Mononuclear cell (primary cell): ENCODE measurements around the gene ERMAP. TPM values are rescaled to one million over a fixed set of nuclear protein-coding genes. Genes with fewer than 3 reads are reported as not detected.

Experiments
- H3K27me3 ChIP-seq: 2 replicates; pipeline ENCODE4 v1.6.0; 2011; ENCODE audit warnings: low read length, control low read depth; ENCODE audit not compliant: insufficient read depth
- H3K4me1 ChIP-seq: 2 replicates; pipeline ENCODE4 v1.5.1; 2011; ENCODE audit warnings: mild to moderate bottlenecking, low read length, control low read depth; ENCODE audit not compliant: insufficient read depth
- H3K4me3 ChIP-seq: 2 replicates; pipeline ENCODE4 v1.5.1; 2011; ENCODE audit warnings: mild to moderate bottlenecking, low read length, moderate library complexity
- H3K9me3 ChIP-seq: 2 replicates; pipeline ENCODE4 v1.5.1; 2011; ENCODE audit warnings: low read depth, mild to moderate bottlenecking, control low read depth, low read length
- total RNA-seq: library from RNA; depleted of rRNA; stranded (reverse); fragments of >200 nt; gene quantifications from one replicate; pipeline ENCODE4 v1.2.3, GENCODE V29; 2012

The ERMAP gene, protein sequence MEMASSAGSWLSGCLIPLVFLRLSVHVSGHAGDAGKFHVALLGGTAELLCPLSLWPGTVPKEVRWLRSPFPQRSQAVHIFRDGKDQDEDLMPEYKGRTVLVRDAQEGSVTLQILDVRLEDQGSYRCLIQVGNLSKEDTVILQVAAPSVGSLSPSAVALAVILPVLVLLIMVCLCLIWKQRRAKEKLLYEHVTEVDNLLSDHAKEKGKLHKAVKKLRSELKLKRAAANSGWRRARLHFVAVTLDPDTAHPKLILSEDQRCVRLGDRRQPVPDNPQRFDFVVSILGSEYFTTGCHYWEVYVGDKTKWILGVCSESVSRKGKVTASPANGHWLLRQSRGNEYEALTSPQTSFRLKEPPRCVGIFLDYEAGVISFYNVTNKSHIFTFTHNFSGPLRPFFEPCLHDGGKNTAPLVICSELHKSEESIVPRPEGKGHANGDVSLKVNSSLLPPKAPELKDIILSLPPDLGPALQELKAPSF
- total RNA-seq = 6.4 TPM

DNA sequence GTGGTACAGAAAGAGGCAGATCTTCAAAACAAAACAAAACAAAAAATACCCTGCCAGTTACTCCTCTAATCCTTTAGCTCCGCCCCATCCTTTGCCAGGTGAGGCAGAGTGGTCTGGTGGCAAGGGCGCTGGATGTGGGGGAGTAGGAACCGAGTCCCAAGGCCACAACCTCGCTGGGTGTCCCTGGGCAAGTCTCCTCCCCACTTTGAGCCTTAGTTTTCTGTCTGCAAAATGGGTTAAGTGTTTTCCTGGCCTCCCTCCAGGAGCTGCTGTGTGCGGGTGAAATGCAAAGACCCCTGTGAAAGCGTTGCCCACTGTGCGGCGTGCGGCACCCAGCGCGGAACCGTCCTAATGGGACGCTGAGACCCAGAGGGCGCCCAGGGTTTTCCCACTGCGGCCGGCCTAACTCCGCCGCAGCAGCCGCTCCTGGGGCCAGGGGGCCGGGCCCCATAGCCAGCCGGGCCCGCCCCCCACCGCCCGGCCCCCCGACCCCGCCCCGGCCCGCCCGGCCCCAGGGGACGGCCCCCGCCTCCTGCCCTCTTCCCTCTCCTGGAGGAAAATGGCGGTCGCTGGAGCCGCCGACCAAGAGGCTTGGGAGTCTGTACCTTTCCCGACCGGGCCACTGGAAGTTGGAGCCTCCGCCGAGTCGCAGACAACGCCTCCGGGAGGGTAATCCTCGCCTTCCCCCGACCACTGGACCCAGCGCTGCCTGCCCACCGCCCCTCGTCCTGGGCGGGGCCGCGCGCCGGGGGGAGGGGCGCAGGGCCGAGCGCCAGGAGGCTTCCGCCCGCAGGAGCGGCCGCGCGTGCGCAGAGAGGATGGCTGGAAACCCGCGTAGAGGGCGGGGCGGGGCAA lies at the start of gene ERMAP, which contains the start of gene SVBP:
TSS of gene ERMAP (plus strand) at position 538 of the 855 bp plus-strand sequence. CDS start 13,327 bp downstream, outside the sequence.
TSS of gene SVBP (minus strand) at position 813 of the 855 bp plus-strand sequence. CDS start 853 bp downstream, outside the sequence.
- Histone ChIP-seq H3K27me3 (no peaks in the 10 kb centered on the region), H3K4me1 (peaks cover 19% of the 10 kb centered on the region), H3K9me3 (no peaks in the 10 kb centered on the region), H3K4me3 (peak within 1 kb of the TSS; percentile 65)

DNA sequence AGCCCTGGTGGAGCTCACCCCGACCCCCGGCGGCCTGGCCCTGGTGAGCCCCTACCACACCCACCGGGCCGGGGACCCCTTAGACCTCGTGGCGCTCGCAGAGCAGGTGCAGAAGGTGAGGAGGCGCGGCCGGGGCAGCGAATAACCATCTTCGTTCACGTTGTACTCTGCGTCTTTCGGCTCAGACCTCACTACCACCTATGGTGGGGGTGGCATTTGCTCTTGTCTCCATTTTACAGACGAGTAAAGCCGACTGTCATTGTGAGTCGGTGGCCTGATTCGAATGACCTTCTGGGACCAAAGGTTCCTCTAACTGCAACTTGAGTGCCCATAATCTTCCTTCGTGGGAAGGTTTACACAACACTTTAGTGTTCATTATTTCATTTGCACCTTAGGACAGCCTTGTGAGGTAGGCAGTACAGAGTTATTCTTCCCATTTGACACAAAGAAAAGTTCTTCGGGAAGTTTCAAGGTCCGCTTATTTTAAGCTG lies 49.4 kb upstream of the ERMAP start:
- no peaks in the 10 kb centered on the region for H3K9me3 ChIP-seq
- H3K4me1 ChIP-seq = peaks cover 48% of the 10 kb centered on the region
- H3K27me3 ChIP-seq = no peaks in the 10 kb centered on the region
- H3K4me3 ChIP-seq = peak overlapping the region; percentile 91

DNA sequence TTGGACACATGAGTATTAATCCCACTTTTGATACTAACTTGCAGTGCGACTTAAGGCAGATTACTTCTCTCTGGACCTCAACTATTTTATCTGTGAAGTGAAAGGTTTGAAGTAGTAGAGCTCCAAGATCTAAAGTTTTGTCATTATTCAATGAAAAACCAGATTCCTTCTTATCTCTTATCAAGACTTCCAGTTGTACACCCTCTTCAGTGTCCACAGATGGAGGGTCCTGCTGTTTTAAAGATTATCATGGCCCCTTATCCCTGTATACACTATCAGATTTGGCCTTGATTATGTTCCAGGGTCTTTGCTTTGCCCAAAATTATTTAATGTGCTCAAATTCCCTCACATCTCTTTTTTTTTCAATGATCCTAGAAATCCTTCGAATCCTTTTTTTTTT lies 48.8 kb upstream of the ERMAP start:
- Histone ChIP-seq H3K27me3 (no peaks in the 10 kb centered on the region), H3K4me1 (peaks cover 46% of the 10 kb centered on the region), H3K9me3 (no peaks in the 10 kb centered on the region), H3K4me3 (peak overlapping the region; percentile 91)

DNA sequence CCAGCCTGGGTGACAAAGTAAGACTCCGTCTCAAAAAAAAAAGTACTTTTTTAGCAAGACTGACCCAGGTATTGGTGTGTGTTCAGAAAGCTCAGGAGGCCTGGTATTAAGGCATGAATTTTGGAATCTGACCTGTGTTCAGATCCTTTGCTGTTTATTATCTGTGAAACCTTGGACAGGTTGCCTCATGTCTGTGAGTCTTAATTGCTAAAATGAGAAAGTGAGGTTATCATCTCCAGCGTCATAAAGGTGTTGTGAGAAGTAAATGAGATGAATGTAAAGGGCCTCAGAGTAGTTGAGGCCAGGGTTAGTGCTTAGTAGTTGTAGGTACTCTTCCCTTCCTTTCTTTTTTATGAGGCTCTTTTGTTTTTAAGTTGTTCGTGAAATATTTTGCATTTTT lies 47.1 kb upstream of the ERMAP start:
- Histone ChIP-seq H3K27me3 (no peaks in the 10 kb centered on the region), H3K4me3 (no peak overlapping the region), H3K4me1 (peaks cover 42% of the 10 kb centered on the region), H3K9me3 (no peaks in the 10 kb centered on the region)

DNA sequence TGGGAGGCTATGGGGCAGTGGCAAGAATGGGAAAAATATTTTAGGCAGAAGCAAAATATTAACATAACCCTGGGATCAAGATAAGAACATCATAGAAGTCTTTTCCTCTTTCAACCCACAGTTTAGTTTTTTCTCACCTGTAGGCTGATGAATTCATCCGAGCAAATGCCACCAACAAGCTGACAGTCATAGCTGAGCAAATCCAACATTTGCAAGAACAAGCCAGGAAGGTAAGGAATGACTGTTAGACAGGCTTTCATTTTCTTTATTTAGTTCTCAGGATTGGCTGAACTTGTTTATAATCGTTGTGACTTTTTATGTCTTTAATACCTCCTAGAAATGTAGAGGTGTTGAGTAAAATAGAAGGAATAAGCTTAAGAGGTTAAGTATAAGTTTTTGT lies 43.5 kb upstream of the ERMAP start:
- Histone ChIP-seq H3K9me3 (no peaks in the 10 kb centered on the region), H3K27me3 (no peaks in the 10 kb centered on the region), H3K4me1 (peaks cover 17% of the 10 kb centered on the region), H3K4me3 (no peak overlapping the region)

DNA sequence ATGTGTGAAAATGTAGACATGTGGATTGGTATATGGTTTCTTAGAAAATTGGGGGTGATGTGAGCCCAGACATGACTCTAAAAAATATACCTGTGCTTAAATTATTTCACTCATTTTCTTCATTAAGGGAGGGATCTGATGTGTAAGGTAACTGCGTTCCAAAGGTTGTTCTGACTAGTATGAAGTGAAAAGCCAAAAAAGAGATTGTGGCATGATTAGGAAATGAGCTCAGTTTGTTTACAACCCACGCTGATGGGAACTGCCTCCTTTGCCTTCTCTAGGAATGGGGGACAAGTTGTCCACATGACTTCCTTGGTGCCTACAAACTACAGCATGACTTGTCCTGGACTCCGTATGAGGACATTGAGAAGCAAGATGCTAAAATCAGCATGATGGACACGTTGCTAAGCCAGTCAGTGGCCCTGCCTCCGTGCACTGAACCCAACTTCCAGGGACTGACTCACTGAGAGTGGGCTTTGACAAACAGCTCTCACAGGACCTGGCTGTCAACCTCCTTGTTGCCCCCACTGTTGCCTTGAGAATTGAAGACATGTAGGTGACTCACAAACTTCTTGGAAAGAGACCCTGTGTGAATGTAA lies 41.9 kb upstream of the ERMAP start:
- no peaks in the 10 kb centered on the region for H3K27me3 ChIP-seq
- no peak overlapping the region for H3K4me3 ChIP-seq
- peaks cover 4% of the 10 kb centered on the region for H3K4me1 ChIP-seq
- H3K9me3 ChIP-seq = no peaks in the 10 kb centered on the region

DNA sequence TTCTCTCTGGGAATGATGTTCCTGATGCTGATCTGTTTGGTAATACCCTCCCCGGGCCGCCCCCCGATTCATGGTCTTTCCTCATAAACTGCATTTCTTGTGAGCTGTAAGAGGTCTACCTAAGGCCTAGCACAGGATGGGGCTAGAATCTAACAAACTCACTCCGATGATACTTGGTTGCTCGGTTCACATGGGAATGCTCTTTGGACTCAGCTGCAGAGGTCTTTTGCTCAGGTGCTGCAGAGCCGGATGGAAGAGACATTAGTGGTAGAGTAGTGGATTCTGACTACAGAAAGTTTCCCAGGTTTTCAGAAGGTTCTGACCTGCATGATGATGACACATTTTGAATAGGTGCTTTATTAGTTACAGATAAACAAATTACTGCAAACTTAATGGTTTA lies 40.4 kb upstream of the ERMAP start:
- Histone ChIP-seq H3K4me1 (peaks cover 4% of the 10 kb centered on the region), H3K27me3 (no peaks in the 10 kb centered on the region), H3K9me3 (no peaks in the 10 kb centered on the region), H3K4me3 (no peak overlapping the region)

DNA sequence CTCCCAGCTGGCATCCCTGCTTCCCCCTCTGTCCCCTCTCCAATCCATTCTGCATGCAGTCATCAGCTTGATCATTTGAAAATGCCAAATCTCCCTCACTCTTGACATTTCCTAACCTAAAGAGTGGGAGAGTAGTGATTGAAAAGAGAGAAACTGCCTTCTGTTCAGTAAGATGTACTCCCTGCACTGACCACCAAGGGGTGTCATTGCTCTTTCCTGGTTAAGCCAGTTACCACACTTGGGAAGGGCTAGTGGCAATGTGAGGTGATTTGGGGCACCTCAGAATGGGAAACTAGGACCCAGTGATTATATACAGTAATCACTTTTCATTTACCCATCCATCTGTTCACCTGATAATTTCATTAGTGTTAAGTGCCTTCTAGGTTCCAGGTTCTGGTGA lies 39.1 kb upstream of the ERMAP start:
- no peaks in the 10 kb centered on the region for H3K9me3 ChIP-seq
- H3K27me3 ChIP-seq = no peaks in the 10 kb centered on the region
- no peak overlapping the region for H3K4me3 ChIP-seq
- H3K4me1 ChIP-seq = no peaks in the 10 kb centered on the region

DNA sequence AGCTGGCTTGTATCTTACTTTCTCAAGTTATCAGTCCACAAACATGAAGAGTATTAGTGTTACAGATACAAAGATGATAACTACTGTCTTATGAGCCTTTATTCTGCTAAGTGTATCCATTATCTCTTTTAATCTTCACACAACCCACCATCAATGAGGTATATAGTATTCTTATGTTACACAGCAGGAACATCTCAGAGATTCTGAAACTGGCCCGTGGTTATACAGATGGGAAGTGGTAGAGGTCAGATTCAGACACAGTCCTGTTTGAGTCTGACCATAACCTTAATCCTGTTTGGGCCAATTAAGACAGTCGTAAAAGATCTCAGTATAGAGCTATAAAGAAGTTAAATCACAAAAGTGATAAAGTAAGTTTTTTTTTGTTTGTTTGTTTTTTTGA lies 37.2 kb upstream of the ERMAP start:
- Histone ChIP-seq H3K27me3 (no peaks in the 10 kb centered on the region), H3K4me1 (peaks cover 3% of the 10 kb centered on the region), H3K4me3 (no peak overlapping the region), H3K9me3 (no peaks in the 10 kb centered on the region)

DNA sequence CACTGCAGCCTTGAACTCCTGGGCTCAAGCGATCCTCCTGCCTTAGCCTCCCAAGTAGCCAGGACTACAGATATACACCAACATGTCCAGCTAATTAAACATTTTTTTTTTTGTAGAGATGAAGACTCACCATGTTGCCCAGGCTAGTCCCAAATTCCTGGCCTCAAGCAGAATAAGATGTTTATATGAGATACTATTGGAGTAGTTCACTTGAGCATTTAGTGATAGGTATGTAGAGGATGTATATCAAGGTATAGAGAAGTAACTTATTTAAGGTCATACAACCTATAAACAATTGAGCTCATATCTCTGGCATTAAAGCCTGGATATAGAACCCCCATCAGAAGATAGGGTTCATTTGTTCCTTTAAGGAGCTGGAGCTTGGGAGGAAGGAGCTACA lies 36.7 kb upstream of the ERMAP start:
- Histone ChIP-seq H3K27me3 (no peaks in the 10 kb centered on the region), H3K9me3 (no peaks in the 10 kb centered on the region), H3K4me3 (no peak overlapping the region), H3K4me1 (peaks cover 8% of the 10 kb centered on the region)

DNA sequence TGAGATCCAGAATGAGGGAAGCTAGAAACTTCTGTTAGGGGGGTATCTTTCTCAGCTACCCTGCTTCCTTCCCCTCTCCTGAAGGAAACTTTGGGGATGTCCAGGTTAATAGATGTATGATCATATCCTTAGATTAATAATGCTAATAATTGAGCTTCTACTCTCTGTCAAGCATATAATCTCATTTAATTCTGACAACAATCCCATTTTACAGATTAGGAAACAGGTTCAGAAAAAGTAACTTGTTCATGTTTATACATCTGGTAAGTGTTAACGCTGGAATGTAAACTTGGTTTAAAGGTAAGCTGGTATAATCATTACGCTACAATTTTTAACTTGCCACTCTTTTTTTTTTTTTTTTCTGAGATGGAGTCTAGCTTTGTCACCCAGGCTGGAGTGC lies 33.8 kb upstream of the ERMAP start:
- no peaks in the 10 kb centered on the region for H3K27me3 ChIP-seq
- H3K4me1 ChIP-seq = peaks cover 13% of the 10 kb centered on the region
- H3K4me3 ChIP-seq = no peak overlapping the region
- H3K9me3 ChIP-seq = no peaks in the 10 kb centered on the region

DNA sequence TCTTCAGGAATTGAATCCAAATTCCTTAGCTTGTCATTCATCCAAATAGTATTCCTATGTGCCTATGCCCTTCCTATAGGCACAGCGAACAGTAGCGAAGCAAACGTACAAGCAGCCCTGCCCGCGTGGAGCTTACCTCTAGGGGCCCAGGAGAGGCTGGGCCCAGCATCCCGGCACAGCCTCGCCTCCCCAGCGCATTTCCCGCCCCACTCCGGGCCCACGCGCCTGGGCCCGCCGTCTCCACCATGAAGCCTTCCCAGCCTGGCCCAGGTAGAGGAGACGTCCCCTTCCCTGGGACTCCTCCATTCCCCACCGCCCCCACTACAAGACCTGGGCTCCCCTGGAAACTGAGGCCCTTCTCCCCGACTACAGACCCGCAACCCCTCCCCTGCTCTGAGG lies 32.4 kb upstream of the ERMAP start:
- H3K4me1 ChIP-seq = peaks cover 13% of the 10 kb centered on the region
- H3K27me3 ChIP-seq = no peaks in the 10 kb centered on the region
- no peak overlapping the region for H3K4me3 ChIP-seq
- H3K9me3 ChIP-seq = no peaks in the 10 kb centered on the region

DNA sequence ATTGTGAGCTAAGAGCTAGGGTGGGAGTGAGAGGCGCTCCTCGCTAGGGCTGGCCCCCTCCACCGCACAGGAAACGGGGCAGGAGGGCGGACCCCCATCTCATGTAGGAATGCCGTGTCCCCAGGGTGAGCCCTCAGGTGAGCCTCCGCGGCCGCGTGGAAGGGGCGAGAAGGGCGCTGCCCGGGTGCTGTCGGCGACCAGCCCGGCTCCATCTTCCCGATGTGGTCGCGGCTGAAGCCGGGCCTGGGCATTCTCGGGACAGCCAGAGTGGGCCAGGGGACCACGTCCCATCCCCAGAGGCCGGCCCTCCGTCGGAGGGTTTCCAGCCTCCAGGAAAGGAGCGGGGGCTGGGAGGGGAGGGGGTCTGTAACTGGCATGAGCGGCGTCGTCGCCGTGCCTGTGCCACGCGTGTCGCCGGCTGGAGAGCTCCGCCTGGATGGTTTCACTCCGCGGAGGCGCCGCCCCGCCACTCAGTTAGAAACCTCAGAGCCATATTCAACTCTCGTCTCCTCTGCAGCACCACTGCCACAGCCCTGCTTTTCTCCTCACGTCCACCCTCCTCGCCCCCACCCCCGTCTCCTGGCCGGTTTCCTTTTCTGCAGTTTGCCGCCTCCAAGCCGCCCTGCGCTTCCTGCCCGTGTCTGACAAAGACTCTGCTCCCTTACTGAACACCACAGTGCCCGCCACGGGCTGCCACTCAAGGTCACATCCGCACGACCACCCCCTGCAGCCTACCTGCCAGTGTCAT lies 31.8 kb upstream of the ERMAP start, which contains the start of gene TMEM269:
TSS of gene TMEM269 (plus strand) at position 46 of the 748 bp plus-strand sequence. CDS start 4,903 bp downstream, outside the sequence.
- Histone ChIP-seq H3K4me1 (peaks cover 13% of the 10 kb centered on the region), H3K9me3 (no peaks in the 10 kb centered on the region), H3K4me3 (no peak within 1 kb of the TSS), H3K27me3 (no peaks in the 10 kb centered on the region)

DNA sequence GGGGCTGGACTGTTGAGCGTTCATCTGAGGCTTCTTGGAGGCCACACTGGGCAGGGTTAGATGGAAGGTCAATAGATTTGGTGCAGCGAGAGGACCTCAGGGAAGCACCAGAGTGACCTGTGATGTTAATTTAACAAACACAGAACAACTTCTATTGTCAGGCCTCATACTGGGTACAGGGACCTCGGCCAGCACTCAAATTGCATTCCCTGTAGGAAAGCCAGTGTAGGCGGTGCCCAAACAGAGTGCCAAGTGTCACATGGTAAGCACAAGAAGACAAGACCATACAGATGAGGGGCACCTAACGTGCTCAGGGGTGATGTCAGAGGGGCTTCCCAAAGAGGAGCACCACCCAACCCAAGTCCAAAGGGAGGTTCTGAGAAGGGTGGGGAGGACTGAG lies 30.8 kb upstream of the ERMAP start:
- no peaks in the 10 kb centered on the region for H3K9me3 ChIP-seq
- H3K4me3 ChIP-seq = no peak overlapping the region
- peaks cover 13% of the 10 kb centered on the region for H3K4me1 ChIP-seq
- no peaks in the 10 kb centered on the region for H3K27me3 ChIP-seq
